Measurements from ENCODE around the gene XK. TPM values are rescaled to one million over a fixed set of nuclear protein-coding genes. Genes with fewer than 3 reads are reported as not detected.

The XK gene
- total RNA-seq, 1 experiment from 2014 or later = 3.7 TPM

- Histone ChIP-seq H3K27ac (no peak overlapping the region), H3K79me2 (ENCODE audit: low read depth) (no peaks in the 10 kb centered on the region), H3K4me1 (replicated peaks; ENCODE audit: insufficient read depth) (no peaks in the 10 kb centered on the region), H2AFZ (no peak overlapping the region), H3K27me3 (ENCODE audit: insufficient read depth, low read depth) (no peaks in the 10 kb centered on the region), H3K4me3 (no peak overlapping the region), H3K9me3 (ENCODE audit: insufficient read depth, low read depth) (no peaks in the 10 kb centered on the region), H3K9me2 (ENCODE audit: insufficient read depth) (no peaks in the 10 kb centered on the region), H3K36me3 (ENCODE audit: low read depth) (no peaks in the 10 kb centered on the region), H3F3A (ENCODE audit: insufficient read depth, low read depth) (no peaks in the 10 kb centered on the region), H4K20me1 (ENCODE audit: insufficient read depth) (no peaks in the 10 kb centered on the region), H3K4me2 (no peak overlapping the region)
- BruUV-seq (replicated peaks) = no TSS peak
- intact Hi-C loops (cut with micrococcal nuclease; ENCODE audit: unreplicated experiment) = no loop called here
- POLR2A ChIA-PET (ENCODE audit: unreplicated experiment) = no interaction called here
- DNase-seq = no peak
- TF ChIP-seq EZH2 (IDR thresholded peaks at IDR 0.05; ENCODE audit: low read depth) (no peak), CTCF (conservative IDR thresholded peaks at IDR 0.05) (no peak)
- CTCF ChIA-PET = no interaction called here
Observed at GRCh38 chrX:37697169-37697760, 11.7 kb downstream of the XK start.

- TF ChIP-seq EZH2 (IDR thresholded peaks at IDR 0.05; ENCODE audit: low read depth) (no peak), CTCF (conservative IDR thresholded peaks at IDR 0.05) (no peak)
- CTCF ChIA-PET = no interaction called here
- intact Hi-C loops (cut with micrococcal nuclease; ENCODE audit: unreplicated experiment) = no loop called here
Observed at GRCh38 chrX:37701588-37701987, 16.0 kb downstream of the XK start.

GRCh38 chrX:37711991-37712390 is 26.4 kb downstream of the XK start:
- Histone ChIP-seq H3K9me2 (ENCODE audit: insufficient read depth) (no peaks in the 10 kb centered on the region), H3K9me3 (ENCODE audit: insufficient read depth, low read depth) (no peaks in the 10 kb centered on the region), H3K27ac (no peak overlapping the region), H3K27me3 (ENCODE audit: insufficient read depth, low read depth) (no peaks in the 10 kb centered on the region), H3K36me3 (ENCODE audit: low read depth) (no peaks in the 10 kb centered on the region), H4K20me1 (ENCODE audit: insufficient read depth) (no peaks in the 10 kb centered on the region), H3F3A (ENCODE audit: insufficient read depth, low read depth) (no peaks in the 10 kb centered on the region), H3K4me3 (no peak overlapping the region), H3K4me1 (replicated peaks; ENCODE audit: insufficient read depth) (no peaks in the 10 kb centered on the region), H2AFZ (no peak overlapping the region), H3K4me2 (no peak overlapping the region), H3K79me2 (ENCODE audit: low read depth) (no peaks in the 10 kb centered on the region)
- intact Hi-C loops (cut with micrococcal nuclease; ENCODE audit: unreplicated experiment) = no loop called here
- ChIA-PET POLR2A (ENCODE audit: unreplicated experiment) (no interaction called here), CTCF (no interaction called here)
- no peak for DNase-seq
- no peak for TF ChIP-seq EZH2 (IDR thresholded peaks at IDR 0.05; ENCODE audit: low read depth)
- TF ChIP-seq CTCF (conservative IDR thresholded peaks at IDR 0.05) = no peak
- no TSS peak for BruUV-seq (replicated peaks)

More at GRCh38 chrX:37701588-37701987, 16.0 kb downstream of the XK start:
- Histone ChIP-seq H3K9me3 (ENCODE audit: insufficient read depth, low read depth) (no peaks in the 10 kb centered on the region), H3K4me1 (replicated peaks; ENCODE audit: insufficient read depth) (no peaks in the 10 kb centered on the region), H2AFZ (no peak overlapping the region), H3K79me2 (ENCODE audit: low read depth) (no peaks in the 10 kb centered on the region), H3K27me3 (ENCODE audit: insufficient read depth, low read depth) (no peaks in the 10 kb centered on the region), H4K20me1 (ENCODE audit: insufficient read depth) (no peaks in the 10 kb centered on the region), H3K36me3 (ENCODE audit: low read depth) (no peaks in the 10 kb centered on the region), H3K27ac (no peak overlapping the region), H3K9me2 (ENCODE audit: insufficient read depth) (no peaks in the 10 kb centered on the region), H3K4me2 (no peak overlapping the region), H3F3A (ENCODE audit: insufficient read depth, low read depth) (no peaks in the 10 kb centered on the region), H3K4me3 (no peak overlapping the region)
- no TSS peak for BruUV-seq (replicated peaks)
- POLR2A ChIA-PET (ENCODE audit: unreplicated experiment) = no interaction called here
- no peak for DNase-seq

Data from PC-9 (cell line).